CD14-positive monocyte (primary cell): ENCODE data around the gene MYBPC2. TPM values are rescaled to one million over a fixed set of nuclear protein-coding genes. Genes with fewer than 3 reads are reported as not detected.
A peak's percentile ranks its signal among the peaks of the same experiment; 100 is the strongest.

ENCODE experiments used
- DNase-seq, 3 donors: peaks; one replicate each; pipeline ENCODE4 v3.0.0-alpha.2; 2011 to 2022
- H2AFZ ChIP-seq: 2 replicates; pipeline ENCODE4 v1.6.0; 2012; ENCODE audit warnings: mild to moderate bottlenecking, low read depth, low read length, inconsistent platforms; ENCODE audit not compliant: insufficient read depth, poor library complexity, severe bottlenecking
- H3K27ac ChIP-seq, 2 donors: 1 replicate in 1 of 2; 2 replicates in 1 of 2; pipeline ENCODE4 v1.5.1; 2012 to 2013; ENCODE audit warnings: low read length in 2 of 2, control low read depth in 1 of 2, inconsistent platforms in 1 of 2, low read depth in 1 of 2, mild to moderate bottlenecking in 1 of 2
- H3K27me3 ChIP-seq, 2 donors: one replicate each; pipeline versions ENCODE4 v1.6.0 to v1.6.1; 2011 to 2013; ENCODE audit warnings: low read length in 2 of 2; ENCODE audit not compliant: control insufficient read depth in 2 of 2, insufficient read depth in 2 of 2
- H3K36me3 ChIP-seq, 2 donors: replicated peaks in 1 of 2; 1 replicate in 1 of 2; 2 replicates in 1 of 2; pipeline versions ENCODE4 v1.5.1 to v1.6.1; 2012 to 2013; ENCODE audit warnings: low read length in 2 of 2, control low read depth in 1 of 2, inconsistent platforms in 1 of 2, mild to moderate bottlenecking in 1 of 2; ENCODE audit not compliant: insufficient read depth in 2 of 2, control insufficient read depth in 1 of 2
- H3K4me1 ChIP-seq, 2 donors: 1 replicate in 1 of 2; 2 replicates in 1 of 2; pipeline versions ENCODE4 v1.5.1 to v1.6.1; 2012 to 2013; ENCODE audit warnings: low read length in 2 of 2, control low read depth in 1 of 2, inconsistent platforms in 1 of 2, mild to moderate bottlenecking in 1 of 2, moderate library complexity in 1 of 2; ENCODE audit not compliant: insufficient read depth in 2 of 2, control insufficient read depth in 1 of 2
- H3K4me2 ChIP-seq: replicated peaks from 2 replicates; pipeline ENCODE3; 2012; ENCODE audit warnings: low read length, moderate library complexity, mild to moderate bottlenecking; ENCODE audit not compliant: poor library complexity, severe bottlenecking; ENCODE audit errors: extremely low read depth
- H3K4me3 ChIP-seq, 3 experiments: fragments of 200-600 bp in 1 of 3; sonication (generic) in 1 of 3; replicated peaks in 1 of 3; 1 replicate in 2 of 3; 2 replicates in 1 of 3; pipeline ENCODE4 v1.5.1; 2011 to 2013; ENCODE audit warnings: low read length in 3 of 3, mild to moderate bottlenecking in 3 of 3, control low read depth in 2 of 3, low read depth in 2 of 3, inconsistent platforms in 1 of 3, moderate library complexity in 1 of 3
- H3K79me2 ChIP-seq: 2 replicates; pipeline ENCODE4 v1.6.0; 2012; ENCODE audit warnings: mild to moderate bottlenecking, control low read depth, inconsistent platforms, low read length, moderate library complexity; ENCODE audit not compliant: insufficient read depth
- H3K9ac ChIP-seq: 2 replicates; pipeline ENCODE4 v1.6.0; 2017; ENCODE audit warnings: low read length, mild to moderate bottlenecking; ENCODE audit not compliant: insufficient read depth, poor library complexity, severe bottlenecking
- H3K9me3 ChIP-seq, 2 donors: replicated peaks in 1 of 2; 1 replicate in 1 of 2; 2 replicates in 1 of 2; pipeline versions ENCODE4 v1.5.1 to v1.6.1; 2012 to 2013; ENCODE audit warnings: low read length in 2 of 2, control low read depth in 1 of 2; ENCODE audit not compliant: control insufficient read depth in 1 of 2, insufficient read depth in 1 of 2
- H4K20me1 ChIP-seq: 2 replicates; pipeline ENCODE4 v1.6.0; 2012; ENCODE audit warnings: mild to moderate bottlenecking, low read length, control low read depth, moderate library complexity; ENCODE audit not compliant: insufficient read depth
- H3K27ac Mint-ChIP-seq, 7 donors: one replicate each; pipeline ENCODE4 v1.8.0; 2020; ENCODE audit warnings: mild to moderate bottlenecking in 7 of 7, mixed read lengths in 7 of 7, moderate library complexity in 6 of 7, inconsistent platforms in 2 of 7
- H3K27me3 Mint-ChIP-seq, 3 donors: one replicate each; pipeline ENCODE4 v1.8.0; 2021 to 2022; ENCODE audit warnings: low read depth in 3 of 3, mild to moderate bottlenecking in 3 of 3, mixed read lengths in 3 of 3, moderate library complexity in 3 of 3, inconsistent platforms in 1 of 3
- H3K36me3 Mint-ChIP-seq, 2 donors: one replicate each; pipeline ENCODE4 v1.8.0; 2020; ENCODE audit warnings: mixed read lengths in 2 of 2, inconsistent platforms in 1 of 2, mild to moderate bottlenecking in 1 of 2
- H3K4me1 Mint-ChIP-seq: one replicate; pipeline ENCODE4 v1.8.0; 2020; ENCODE audit warnings: mild to moderate bottlenecking, mixed read lengths
- H3K4me3 Mint-ChIP-seq, 2 donors: one replicate each; pipeline ENCODE4 v1.8.0; 2020; ENCODE audit warnings: mild to moderate bottlenecking in 2 of 2, mixed read lengths in 2 of 2, moderate library complexity in 1 of 2
- H3K9me3 Mint-ChIP-seq, 7 donors: one replicate each; pipeline ENCODE4 v1.8.0; 2020 to 2022; ENCODE audit warnings: mixed read lengths in 7 of 7, mild to moderate bottlenecking in 6 of 7, moderate library complexity in 6 of 7, inconsistent platforms in 2 of 7
- CTCF ChIP-seq: fragments of 200-600 bp; IDR thresholded peaks from one replicate; pipeline ENCODE4 v1.8.0; 2022; ENCODE audit warnings: antibody characterized with exemption, mild to moderate bottlenecking
- WGBS: methylation state at CpG from one replicate; pipeline ENCODE4 v1.1.5; 2013; ENCODE audit warnings: missing lambda C conversion rate; ENCODE audit not compliant: insufficient coverage; 5-methylcytosine and 5-hydroxymethylcytosine counted together
- intact Hi-C, 2 donors: fragments of 100-400 bp; cut with micrococcal nuclease; formaldehyde crosslinking; loops; one replicate each; pipeline versions ENCODE4 v1.15.0 to v1.15.1; 2023
- polyA plus RNA-seq, 3 donors: library from polyadenylated mRNA; depleted of rRNA in 1 of 3; unstranded in 2 of 3; stranded (reverse) in 1 of 3; fragments of 300-500 nt in 2 of 3; fragments of >200 nt in 1 of 3; fragmentation: Illumina TruSeq in 2 of 3; gene quantifications; 1 replicate in 2 of 3; 2 replicates in 1 of 3; pipeline ENCODE4 v1.2.3, GENCODE V29; 2012 to 2021

The MYBPC2 gene
- polyA plus RNA-seq, 3 donors = not detected

DNA sequence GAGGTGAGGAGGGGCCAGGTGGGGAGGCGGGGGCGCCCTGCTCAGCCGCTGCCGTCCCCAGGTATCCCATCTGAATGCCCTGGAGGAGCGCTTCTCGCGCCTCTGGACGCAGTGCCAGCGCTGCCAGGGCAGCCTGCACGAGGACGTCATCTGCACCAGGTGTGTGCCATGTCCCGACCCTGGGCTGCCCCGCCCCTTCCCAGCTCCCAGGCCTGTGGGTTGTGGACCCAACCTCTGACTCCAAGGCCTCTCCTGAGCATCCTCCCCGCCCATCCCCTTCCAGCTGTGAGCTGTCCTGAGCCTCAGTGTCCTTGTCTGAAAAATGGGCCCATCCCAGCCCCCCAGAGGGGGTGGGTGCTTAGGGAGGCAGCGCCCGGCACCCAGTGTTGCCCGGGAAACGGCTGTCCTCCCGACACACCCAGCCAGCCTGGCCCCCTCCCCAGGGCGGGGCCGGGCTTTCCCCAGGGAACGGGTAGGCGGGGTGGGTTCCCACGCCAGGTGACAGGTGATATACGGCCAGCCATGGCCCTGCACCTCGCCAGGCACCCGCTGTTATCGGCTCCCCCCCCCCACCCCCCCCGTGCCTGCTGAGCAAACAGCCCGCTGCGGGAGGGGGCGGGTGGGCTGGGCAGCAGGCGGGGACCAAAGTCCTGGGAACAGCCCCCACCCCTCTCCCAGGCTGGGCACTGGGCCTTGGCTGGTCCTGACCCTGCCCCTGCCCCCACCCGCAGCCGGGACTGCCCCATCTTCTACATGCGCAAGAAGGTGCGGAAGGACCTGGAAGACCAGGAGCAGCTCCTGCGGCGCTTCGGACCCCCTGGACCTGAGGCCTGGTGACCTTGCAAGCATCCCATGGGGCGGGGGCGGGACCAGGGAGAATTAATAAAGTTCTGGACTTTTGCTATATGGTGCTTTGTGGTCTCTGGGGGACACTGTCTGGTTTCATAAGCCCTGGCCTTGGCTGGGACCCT, 15.3 kb upstream of the MYBPC2 start:
- DNase-seq = no peak
- Histone ChIP-seq H3K36me3 (no peaks in the 10 kb centered on the region), H3K9ac (no peak overlapping the region), H2AFZ (no peak overlapping the region), H3K4me2 (no peak overlapping the region), H3K27ac (no peak overlapping the region), H3K79me2 (no peaks in the 10 kb centered on the region), H4K20me1 (no peaks in the 10 kb centered on the region), H3K4me3 (no peak overlapping the region), H3K4me1 (peaks cover 41 to 51% of the 10 kb centered on the region in 2 donors), H3K27me3 (peaks cover 5 to 21% of the 10 kb centered on the region in 2 donors), H3K9me3 (peaks cover 0 to 4% of the 10 kb centered on the region in 2 donors)
- 93% methylated on average over 17 of the region's 42 CpGs for WGBS
- Mint-ChIP-seq H3K4me1 (peaks cover 34% of the 10 kb centered on the region), H3K27ac (no peak overlapping the region), H3K36me3 (peaks cover 7 to 14% of the 10 kb centered on the region in 2 donors), H3K9me3 (peaks cover 0 to 5% (median 2%) of the 10 kb centered on the region in 7 donors), H3K4me3 (no peak overlapping the region), H3K27me3 (peaks cover 26 to 29% (median 27%) of the 10 kb centered on the region in 3 donors)
- intact Hi-C loops = loop anchor here in 1 of 2 donors (5.0 kb wide), 1 partner anchor 40 kb away; the partner anchor contains the start of gene NR1H2
- no peak for TF ChIP-seq CTCF

GRCh38 chr19:50418176-50419021, 14.3 kb upstream of the MYBPC2 start, which contains the start of gene SPIB:
Gene SPIB, plus strand, starts transcription at chr19:50418938. Its CDS starts 25 bp downstream, at chr19:50418963.
- no peaks in the 10 kb centered on the region for H3K79me2 ChIP-seq
- H3K27me3 ChIP-seq = peaks cover 5 to 21% of the 10 kb centered on the region in 2 donors
- no peaks in the 10 kb centered on the region for H3K9me3 ChIP-seq
- H3K4me3 ChIP-seq = peak within 1 kb of the TSS in 1 of 3 experiments; percentile 30
- H3K9ac ChIP-seq = peak within 1 kb of the TSS; percentile 12
- no peak within 1 kb of the TSS for H2AFZ ChIP-seq
- H4K20me1 ChIP-seq = no peaks in the 10 kb centered on the region
- WGBS = 39% methylated on average over 24 of the region's 34 CpGs
- H3K9me3 Mint-ChIP-seq = peaks cover 0 to 5% (median 2%) of the 10 kb centered on the region in 7 donors
- no peak for TF ChIP-seq CTCF
- intact Hi-C loops = loop anchor here in 1 of 2 donors (5.0 kb wide), 1 partner anchor 41 kb away; the partner anchor contains the start of gene NR1H2
- peak within 1 kb of the TSS; percentile 25 for H3K4me2 ChIP-seq
- no peak within 1 kb of the TSS for H3K27ac ChIP-seq
- peaks cover 5 to 8% of the 10 kb centered on the region in 2 donors for H3K36me3 Mint-ChIP-seq
- H3K4me3 Mint-ChIP-seq = peak within 1 kb of the TSS; percentile 76 to 84
- DNase-seq = peak in 1 of 3 donors; percentile 23
- H3K36me3 ChIP-seq = no peaks in the 10 kb centered on the region
- peak within 1 kb of the TSS in 3 of 7 donors; percentile 7 to 79 (median 58) for H3K27ac Mint-ChIP-seq
- H3K4me1 ChIP-seq = peaks cover 41 to 51% of the 10 kb centered on the region in 2 donors
- peaks cover 34% of the 10 kb centered on the region for H3K4me1 Mint-ChIP-seq
- H3K27me3 Mint-ChIP-seq = peaks cover 26 to 29% (median 27%) of the 10 kb centered on the region in 3 donors
